Psoas muscle (tissue), 8 donors: ENCODE results near the gene CDC42BPG. TPM values are rescaled to one million over a fixed set of nuclear protein-coding genes. Genes with fewer than 3 reads are reported as not detected.
A peak's percentile ranks its signal among the peaks of the same experiment; 100 is the strongest.

Experiments used
- ATAC-seq, 4 donors: fragments of 200-7000 bp; cut with Tn5 transposase; one replicate each; pipeline ENCODE4 v1.9.1; 2020; ENCODE audit warnings: moderate library complexity in 3 of 4, mild to moderate bottlenecking in 2 of 4
- DNase-seq, 2 donors: peaks; one replicate each; pipeline ENCODE4 v3.0.0-alpha.2; 2020
- H3K27ac ChIP-seq: fragments of 200-600 bp; one replicate; pipeline ENCODE4 v1.8.0; 2022
- H3K27me3 ChIP-seq, 3 donors: fragments of 200-600 bp in 1 of 3; one replicate each; pipeline versions ENCODE4 v1.6.1 to v1.8.0; 2013 to 2022; ENCODE audit warnings: low read length in 2 of 3, mild to moderate bottlenecking in 2 of 3, moderate library complexity in 1 of 3; ENCODE audit not compliant: insufficient read depth in 3 of 3
- H3K36me3 ChIP-seq, 2 donors: fragments of 200-600 bp in 1 of 2; one replicate each; pipeline versions ENCODE4 v1.6.1 to v1.8.0; 2013 to 2022; ENCODE audit warnings: low read depth in 1 of 2, mild to moderate bottlenecking in 1 of 2, moderate library complexity in 1 of 2; ENCODE audit not compliant: insufficient read depth in 1 of 2
- H3K4me1 ChIP-seq: fragments of 200-600 bp; one replicate; pipeline ENCODE4 v1.8.0; 2022
- H3K4me3 ChIP-seq: fragments of 200-600 bp; one replicate; pipeline ENCODE4 v1.8.0; 2022; ENCODE audit warnings: mild to moderate bottlenecking
- H3K9me3 ChIP-seq: fragments of 200-600 bp; one replicate; pipeline ENCODE4 v1.8.0; 2022
- WGBS, 3 donors: extraction: QIAGEN DNeasy Blood & Tissue Kit; methylation state at CpG; one replicate each; pipeline versions ENCODE4 v1.1.6 to v1.1.7; 2013; 5-methylcytosine and 5-hydroxymethylcytosine counted together
- intact Hi-C, 2 donors: fragments of 100-400 bp; cut with DNase I; formaldehyde crosslinking; loops; one replicate each; pipeline versions ENCODE4 v1.11.0 to v1.14.2; 2022
- polyA plus RNA-seq, 3 donors: library from polyadenylated mRNA; stranded (reverse); fragments of 200-250 nt; gene quantifications; one replicate each; pipeline ENCODE4 v1.2.3, GENCODE V29; 2013
- total RNA-seq, 4 donors: library from RNA; stranded (reverse); fragmentation: NEBNext Ultra II Directional in 2 of 4; extraction: Animal tissue kit (Norgen Biotek cat#: 25700) in 2 of 4; gene quantifications; one replicate each; pipeline versions ENCODE4 v1.2.1 to v1.2.4, GENCODE V29; 2021 to 2023
- TF ChIP-seq, protein P1 (sequence below): fragments of 200-600 bp; IDR thresholded peaks from one replicate; pipeline ENCODE4 v1.8.0; 2022; ENCODE audit warnings: antibody characterized with exemption
- donor health status: healthy with polysubstance abuse.
- donor health status: DM: no; HTN: no; CAD: no; lungs with moderate emphysema.
- donor health status: Bipolar disorder and iron deficiency.
- donor health status: healthy.
- donor health status: DM: yes; HTN: yes; CAD: no.
- donor health status: DM: no; HTN: no; CAD: no.
- donor health status: DM: no; HTN: no; CAD: no.
- donor health status: DM: yes; HTN: yes; CAD: no.

Gene CDC42BPG
- total and polyA plus RNA-seq, 7 donors = 0.04 to 2.2 (median 0.06) TPM; not detected in 1

DNA sequence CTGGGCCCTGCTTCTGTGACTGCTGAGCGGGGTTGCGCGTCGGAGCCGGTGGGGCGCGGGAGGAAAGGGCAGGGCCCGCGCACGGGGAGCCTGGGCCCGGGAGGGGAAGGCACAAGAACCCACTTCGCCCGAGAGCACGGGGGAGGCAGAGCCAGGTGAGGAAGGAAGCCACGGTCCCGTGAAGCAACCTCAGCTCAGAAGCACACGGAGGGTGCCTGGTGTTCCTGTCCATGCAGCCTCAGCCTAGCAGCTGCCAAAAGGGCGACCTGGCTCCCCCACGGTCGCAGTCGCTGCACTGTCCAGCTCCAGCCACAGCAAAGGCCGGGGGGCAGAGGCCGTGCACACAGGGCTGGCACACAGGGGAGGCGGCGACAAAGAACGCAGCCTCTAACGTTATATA, 9.3 kb upstream of the CDC42BPG start:
- TF ChIP-seq, protein P1, sequence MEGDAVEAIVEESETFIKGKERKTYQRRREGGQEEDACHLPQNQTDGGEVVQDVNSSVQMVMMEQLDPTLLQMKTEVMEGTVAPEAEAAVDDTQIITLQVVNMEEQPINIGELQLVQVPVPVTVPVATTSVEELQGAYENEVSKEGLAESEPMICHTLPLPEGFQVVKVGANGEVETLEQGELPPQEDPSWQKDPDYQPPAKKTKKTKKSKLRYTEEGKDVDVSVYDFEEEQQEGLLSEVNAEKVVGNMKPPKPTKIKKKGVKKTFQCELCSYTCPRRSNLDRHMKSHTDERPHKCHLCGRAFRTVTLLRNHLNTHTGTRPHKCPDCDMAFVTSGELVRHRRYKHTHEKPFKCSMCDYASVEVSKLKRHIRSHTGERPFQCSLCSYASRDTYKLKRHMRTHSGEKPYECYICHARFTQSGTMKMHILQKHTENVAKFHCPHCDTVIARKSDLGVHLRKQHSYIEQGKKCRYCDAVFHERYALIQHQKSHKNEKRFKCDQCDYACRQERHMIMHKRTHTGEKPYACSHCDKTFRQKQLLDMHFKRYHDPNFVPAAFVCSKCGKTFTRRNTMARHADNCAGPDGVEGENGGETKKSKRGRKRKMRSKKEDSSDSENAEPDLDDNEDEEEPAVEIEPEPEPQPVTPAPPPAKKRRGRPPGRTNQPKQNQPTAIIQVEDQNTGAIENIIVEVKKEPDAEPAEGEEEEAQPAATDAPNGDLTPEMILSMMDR = no peak
- intact Hi-C loops = loop anchor here in 1 of 2 donors (2.0 kb wide), 1 partner anchor 31 kb away; no protein-coding TSS in a partner anchor
- Histone ChIP-seq H3K4me1 (peaks cover 93% of the 10 kb centered on the region), H3K36me3 (peaks cover 5 to 22% of the 10 kb centered on the region in 2 donors), H3K4me3 (peak overlapping the region; percentile 35), H3K27me3 (no peaks in the 10 kb centered on the region), H3K9me3 (no peaks in the 10 kb centered on the region), H3K27ac (peak overlapping the region; percentile 98)
- DNase-seq (no peak), ATAC-seq (no peak)
- whole genome bisulfite sequencing, 3 donors = 67 to 74% (median 70%) methylated on average over 27 of the region's 27 CpGs

DNA sequence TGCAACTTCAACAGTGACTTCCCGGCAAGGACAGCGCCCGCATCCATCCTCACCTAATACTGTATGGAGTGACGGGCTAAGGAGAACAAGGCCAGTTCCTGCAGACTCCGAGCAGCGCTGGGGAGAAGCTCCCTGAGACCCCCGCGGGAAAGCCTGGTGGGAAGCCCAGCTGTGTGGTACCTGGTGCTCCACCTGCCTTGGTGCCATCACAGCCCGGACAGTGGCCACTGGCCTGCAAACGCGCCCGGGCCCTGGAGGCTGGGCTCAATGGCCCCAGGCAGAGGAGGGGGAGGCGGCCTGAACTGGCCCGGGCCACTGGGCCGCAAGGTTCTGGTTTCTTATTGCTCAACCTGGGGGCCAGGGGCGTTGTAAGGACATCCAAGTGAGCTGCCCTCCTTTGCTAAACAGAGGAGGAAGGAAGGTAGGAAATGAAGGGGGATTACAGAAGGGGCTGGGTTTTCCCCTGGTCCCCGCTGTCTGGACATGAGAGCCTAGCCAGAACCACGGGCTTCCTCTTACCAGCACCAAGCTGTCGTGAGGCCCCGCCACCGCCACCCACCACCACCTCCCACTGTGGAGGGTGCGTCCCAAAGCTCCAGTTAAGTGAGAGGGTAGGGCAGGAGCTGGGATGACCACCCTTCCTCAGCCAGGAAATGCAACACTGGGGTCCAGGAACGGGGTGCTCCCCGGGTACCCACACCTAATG, 8.5 kb upstream of the CDC42BPG start:
- DNase-seq (no peak), ATAC-seq (no peak)
- Histone ChIP-seq H3K36me3 (peaks cover 5 to 18% of the 10 kb centered on the region in 2 donors), H3K9me3 (no peaks in the 10 kb centered on the region), H3K4me3 (peak overlapping the region; percentile 35), H3K4me1 (peaks cover 93% of the 10 kb centered on the region), H3K27me3 (no peaks in the 10 kb centered on the region), H3K27ac (peak overlapping the region; percentile 98)
- intact Hi-C loops = loop anchor here in 1 of 2 donors (2.0 kb wide), 1 partner anchor 32 kb away; no protein-coding TSS in a partner anchor
- 70 to 77% (median 71%) methylated on average over 24 of the region's 24 CpGs for WGBS, 3 donors
- TF ChIP-seq, protein P1 = no peak

DNA sequence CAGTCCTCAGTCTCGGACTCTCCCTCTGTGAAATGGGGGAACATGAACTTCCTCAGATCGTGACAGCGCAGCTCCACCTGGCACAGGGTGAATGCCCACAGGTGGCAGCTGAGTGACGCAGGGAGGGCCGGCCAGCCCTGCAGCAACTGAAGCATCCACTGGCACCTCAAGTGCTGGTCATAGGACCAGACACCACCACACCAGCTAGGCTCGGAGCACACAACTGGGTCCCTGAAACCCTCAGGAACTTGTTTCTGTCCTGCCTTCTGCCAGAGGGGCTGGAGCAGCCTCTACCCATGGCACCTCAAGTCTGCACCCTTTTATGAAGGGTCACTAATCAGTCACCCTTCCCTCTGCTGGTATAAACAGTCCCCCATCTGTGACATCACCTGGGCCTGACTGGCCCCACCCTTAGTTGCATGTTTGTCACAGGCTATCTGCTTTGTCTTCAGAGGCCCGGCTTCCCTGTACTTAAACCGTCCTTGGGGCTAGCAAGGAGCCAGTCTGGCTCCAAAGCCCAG, 7.4 kb upstream of the CDC42BPG start:
- no peak for DNase-seq
- TF ChIP-seq, protein P1 = no peak
- H3K4me3 ChIP-seq = no peak overlapping the region
- H3K4me1 ChIP-seq = peaks cover 88% of the 10 kb centered on the region
- H3K9me3 ChIP-seq = no peaks in the 10 kb centered on the region
- no peaks in the 10 kb centered on the region for H3K27me3 ChIP-seq
- WGBS, 3 donors = 74 to 87% (median 76%) methylated on average over 8 of the region's 8 CpGs
- intact Hi-C loops = loop anchor here in 1 of 2 donors (2.0 kb wide), 1 partner anchor 33 kb away; no protein-coding TSS in a partner anchor
- H3K27ac ChIP-seq = peak overlapping the region; percentile 98
- H3K36me3 ChIP-seq = peaks cover 2 to 18% of the 10 kb centered on the region in 2 donors
- no peak for ATAC-seq

DNA sequence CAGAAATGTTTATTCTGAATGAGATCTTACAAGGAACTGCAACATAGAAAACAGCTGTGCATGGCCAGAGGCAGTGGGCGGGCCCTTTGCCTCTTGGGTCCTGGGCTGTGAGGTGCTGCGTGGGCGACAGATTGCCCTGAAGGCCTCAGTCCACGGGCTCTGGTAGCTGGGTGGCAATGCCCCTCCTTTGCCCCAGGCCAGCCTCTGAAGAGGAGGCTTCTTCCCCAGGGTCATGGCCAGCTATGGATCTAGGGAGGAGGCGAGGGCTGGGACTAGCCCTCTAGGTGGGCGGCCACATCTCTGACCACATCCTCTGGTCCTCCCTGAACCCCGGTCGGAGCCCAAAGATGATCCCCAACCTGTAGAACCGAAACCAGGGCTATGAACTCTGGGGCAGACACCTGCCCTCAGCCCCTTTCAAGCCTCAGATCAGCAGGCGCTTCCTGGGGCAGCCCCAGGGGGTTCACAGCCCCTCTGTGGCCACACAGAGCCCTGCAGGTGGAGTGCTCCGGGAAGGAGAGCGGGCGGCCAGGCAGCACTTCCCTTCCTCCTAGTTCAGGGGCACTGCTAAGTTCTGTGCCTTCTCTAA, 6.6 kb upstream of the CDC42BPG start:
- Histone ChIP-seq H3K4me1 (peaks cover 80% of the 10 kb centered on the region), H3K4me3 (no peak overlapping the region), H3K9me3 (no peaks in the 10 kb centered on the region), H3K27ac (peak overlapping the region; percentile 98), H3K27me3 (no peaks in the 10 kb centered on the region), H3K36me3 (peaks cover 2 to 18% of the 10 kb centered on the region in 2 donors)
- 60 to 65% (median 63%) methylated on average over 13 of the region's 13 CpGs for WGBS, 3 donors
- no peak for DNase-seq
- intact Hi-C loops = no loop called here
- TF ChIP-seq, protein P1 = no peak
- no peak for ATAC-seq
